Testis (tissue), 2 donors: ENCODE measurements around the gene GRIK1.

Source experiments
- CTCF ChIP-seq, 3 experiments: fragments of 450-650 bp in 2 of 3; fragments of 200-600 bp in 1 of 3; sonication (generic) in 1 of 3; IDR thresholded peaks; one replicate each; pipeline ENCODE4 v1.5.1; 2016 to 2019; ENCODE audit warnings: antibody characterized with exemption in 3 of 3, mild to moderate bottlenecking in 2 of 3, moderate library complexity in 1 of 3
- POLR2A ChIP-seq: fragments of 450-650 bp; IDR thresholded peaks from one replicate; pipeline ENCODE4 v1.6.1; 2017; ENCODE audit warnings: antibody characterized with exemption, mild to moderate bottlenecking, moderate library complexity

GRCh38 chr21:29832217-29832616 lies 107.6 kb downstream of the GRIK1 start:
- TF ChIP-seq CTCF (IDR thresholded peaks at IDR 0.05) (no peak), POLR2A (no peak)
